ENCODE measurements around the gene ZNFX1. TPM values are rescaled to one million over a fixed set of nuclear protein-coding genes. Genes with fewer than 3 reads are reported as not detected.

ZNFX1 gene
- total and polyA plus RNA-seq, 9 of the 15 experiments (the other 6 are each of a cell fraction or from before 2014, with no cell fraction given) = 3.8 to 13.8 (median 10.3) TPM

GRCh38 chr20:49272654-49273053 is 5.2 kb downstream of the ZNFX1 start (continued):
- TF ChIP-seq CHD7 (IDR thresholded peaks at IDR 0.05; ENCODE audit: low read depth, low read length) (no peak), ZBTB12 (CRISPR knock-in tag; IDR thresholded peaks at IDR 0.05) (no peak), PRDM10 (IDR thresholded peaks at IDR 0.05; ENCODE audit: partially characterized antibody) (no peak), E2F5 (CRISPR knock-in tag; IDR thresholded peaks at IDR 0.05) (no peak), ZFP30 (CRISPR knock-in tag; IDR thresholded peaks at IDR 0.05; ENCODE audit: borderline replicate concordance) (no peak), CC2D1A (IDR thresholded peaks at IDR 0.05) (no peak), KHSRP (IDR thresholded peaks at IDR 0.05) (no peak), HMG20A (CRISPR knock-in tag; conservative IDR thresholded peaks at IDR 0.05) (no peak), EGR1 (conservative IDR thresholded peaks at IDR 0.05) (no peak), MTA3 (IDR thresholded peaks at IDR 0.05; ENCODE audit: borderline replicate concordance) (no peak)
